ENCODE data around the gene NIM1K.

GRCh38 chr5:43243270-43243669, 51.2 kb downstream of the NIM1K start:
- TF ChIP-seq EZH2 (IDR thresholded peaks at IDR 0.05; ENCODE audit: borderline replicate concordance, low read depth, low read length, severe bottlenecking) = no peak
- no peak for TF ChIP-seq CTCF (IDR thresholded peaks at IDR 0.05; ENCODE audit: extremely low read depth in 1 of 2, insufficient read depth in 1 of 2, low read depth in 1 of 2, low read length in 2 of 2)
- TF ChIP-seq POLR2AphosphoS5 (IDR thresholded peaks at IDR 0.05; ENCODE audit: insufficient read depth, low read depth, low read length) = no peak
- no peak for TF ChIP-seq POLR2A (IDR thresholded peaks at IDR 0.05; ENCODE audit: low read depth, low read length)
- no peak for TF ChIP-seq JUN (IDR thresholded peaks at IDR 0.05; ENCODE audit: borderline replicate concordance, insufficient read depth, insufficient read length, low read depth)
